ENCODE data around the gene GPR157.
A peak's percentile ranks its signal among the peaks of the same experiment; 100 is the strongest.
"Not testable (repeated sequence)": the region's sequence is repeated elsewhere in the genome, so short reads cannot be mapped to it uniquely, and the experiment has no call there.

Gene GPR157

GRCh38 chr1:9129266-9130041 is 552 bp upstream of the GPR157 start:
- H3K9me3 ChIP-seq (ENCODE audit: control insufficient read depth, low read length) = no peaks in the 10 kb centered on the region
- peak; percentile 77 to 85 (median 85) for DNase-seq
- H3K27me3 ChIP-seq (replicated peaks; ENCODE audit: control insufficient read depth, insufficient read depth, low read length, poor library complexity, severe bottlenecking) = no peaks in the 10 kb centered on the region
- peak overlapping the region; percentile 50 for H3K27ac ChIP-seq (ENCODE audit: insufficient read depth, low read length, poor library complexity, severe bottlenecking)
- peaks cover 14% of the 10 kb centered on the region for H3K4me1 ChIP-seq (ENCODE audit: control insufficient read depth, insufficient read depth, low read length, poor library complexity, severe bottlenecking)
- H3K4me3 ChIP-seq (ENCODE audit: insufficient read depth, low read depth, low read length, poor library complexity, severe bottlenecking) = peak overlapping the region; percentile 39
- no peaks in the 10 kb centered on the region for H3K36me3 ChIP-seq (ENCODE audit: control insufficient read depth, insufficient read depth, low read length)

- no peaks in the 10 kb centered on the region for H3K9me3 ChIP-seq (ENCODE audit: control insufficient read depth, low read length)
- H3K27me3 ChIP-seq (replicated peaks; ENCODE audit: control insufficient read depth, insufficient read depth, low read length, poor library complexity, severe bottlenecking) = no peaks in the 10 kb centered on the region
- H3K36me3 ChIP-seq (ENCODE audit: control insufficient read depth, insufficient read depth, low read length) = no peaks in the 10 kb centered on the region
- no peak for DNase-seq
- peak overlapping the region; percentile 68 for H3K4me3 ChIP-seq (ENCODE audit: insufficient read depth, low read depth, low read length, poor library complexity, severe bottlenecking)
- peaks cover 14% of the 10 kb centered on the region for H3K4me1 ChIP-seq (ENCODE audit: control insufficient read depth, insufficient read depth, low read length, poor library complexity, severe bottlenecking)
- peak overlapping the region; percentile 32 for H3K27ac ChIP-seq (ENCODE audit: insufficient read depth, low read length, poor library complexity, severe bottlenecking)
These were observed 759 bp downstream of the GPR157 start for GRCh38 chr1:9128166-9128519.

DNA sequence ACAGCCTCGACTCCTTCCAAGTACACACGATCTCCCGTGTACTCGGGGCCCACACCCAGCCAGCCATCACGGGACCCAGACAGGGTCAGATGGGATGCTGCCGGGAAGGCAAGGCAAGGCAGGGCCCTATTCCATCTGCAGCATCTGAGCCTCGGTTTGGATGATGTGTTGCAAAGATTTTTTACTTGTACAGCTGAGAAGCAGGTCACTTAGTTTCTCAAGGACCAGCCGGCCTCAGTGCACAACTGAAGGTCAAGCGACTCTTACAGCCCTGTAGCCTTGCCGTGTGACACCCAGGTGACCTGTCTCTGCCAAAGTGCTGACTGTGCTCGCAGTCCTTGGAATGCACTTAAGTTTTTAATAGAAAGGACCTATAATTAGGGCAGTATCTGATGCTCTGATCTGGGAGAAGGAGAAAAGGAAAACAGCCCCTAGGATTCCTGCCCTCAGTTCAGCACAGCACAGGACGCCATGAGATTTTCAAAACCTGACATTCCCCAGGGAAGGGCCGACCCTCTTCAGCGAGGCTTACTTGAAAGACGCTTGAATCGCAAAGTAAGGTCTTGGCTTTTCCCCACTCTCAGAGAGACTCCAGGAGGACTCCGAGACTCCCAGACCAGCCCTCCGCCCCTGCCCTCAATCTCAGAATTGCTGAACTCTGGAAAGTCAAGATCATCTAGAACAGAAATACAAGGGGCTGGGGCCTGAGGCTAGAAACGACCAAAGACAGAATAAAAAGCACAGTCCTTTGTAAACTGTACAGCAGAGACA is 1.3 kb downstream of the GPR157 start:
- no peaks in the 10 kb centered on the region for H3K9me3 ChIP-seq (ENCODE audit: control insufficient read depth, low read length)
- H3K4me1 ChIP-seq (ENCODE audit: control insufficient read depth, insufficient read depth, low read length, poor library complexity, severe bottlenecking) = peaks cover 16% of the 10 kb centered on the region
- no peaks in the 10 kb centered on the region for H3K27me3 ChIP-seq (replicated peaks; ENCODE audit: control insufficient read depth, insufficient read depth, low read length, poor library complexity, severe bottlenecking)
- H3K27ac ChIP-seq (ENCODE audit: insufficient read depth, low read length, poor library complexity, severe bottlenecking) = no peak overlapping the region
- H3K36me3 ChIP-seq (ENCODE audit: control insufficient read depth, insufficient read depth, low read length) = no peaks in the 10 kb centered on the region
- peak overlapping the region; percentile 68 for H3K4me3 ChIP-seq (ENCODE audit: insufficient read depth, low read depth, low read length, poor library complexity, severe bottlenecking)
- no peak for DNase-seq

GRCh38 chr1:9126511-9126910 is 2.4 kb downstream of the GPR157 start:
- H3K9me3 ChIP-seq (ENCODE audit: control insufficient read depth, low read length) = no peaks in the 10 kb centered on the region
- H3K36me3 ChIP-seq (ENCODE audit: control insufficient read depth, insufficient read depth, low read length) = no peaks in the 10 kb centered on the region
- no peak for DNase-seq
- peaks cover 23% of the 10 kb centered on the region for H3K4me1 ChIP-seq (ENCODE audit: control insufficient read depth, insufficient read depth, low read length, poor library complexity, severe bottlenecking)
- no peak overlapping the region for H3K27ac ChIP-seq (ENCODE audit: insufficient read depth, low read length, poor library complexity, severe bottlenecking)
- no peak overlapping the region for H3K4me3 ChIP-seq (ENCODE audit: insufficient read depth, low read depth, low read length, poor library complexity, severe bottlenecking)
- H3K27me3 ChIP-seq (replicated peaks; ENCODE audit: control insufficient read depth, insufficient read depth, low read length, poor library complexity, severe bottlenecking) = no peaks in the 10 kb centered on the region

- H3K27ac ChIP-seq (ENCODE audit: insufficient read depth, low read length, poor library complexity, severe bottlenecking); H3K9me3 ChIP-seq (ENCODE audit: control insufficient read depth, low read length); DNase-seq; H3K4me3 ChIP-seq (ENCODE audit: insufficient read depth, low read depth, low read length, poor library complexity, severe bottlenecking); H3K27me3 ChIP-seq (replicated peaks; ENCODE audit: control insufficient read depth, insufficient read depth, low read length, poor library complexity, severe bottlenecking); H3K36me3 ChIP-seq (ENCODE audit: control insufficient read depth, insufficient read depth, low read length): not testable (repeated sequence)
- peaks cover 23% of the 10 kb centered on the region for H3K4me1 ChIP-seq (ENCODE audit: control insufficient read depth, insufficient read depth, low read length, poor library complexity, severe bottlenecking)
These were observed 3.1 kb downstream of the GPR157 start for GRCh38 chr1:9125847-9126246.

DNA sequence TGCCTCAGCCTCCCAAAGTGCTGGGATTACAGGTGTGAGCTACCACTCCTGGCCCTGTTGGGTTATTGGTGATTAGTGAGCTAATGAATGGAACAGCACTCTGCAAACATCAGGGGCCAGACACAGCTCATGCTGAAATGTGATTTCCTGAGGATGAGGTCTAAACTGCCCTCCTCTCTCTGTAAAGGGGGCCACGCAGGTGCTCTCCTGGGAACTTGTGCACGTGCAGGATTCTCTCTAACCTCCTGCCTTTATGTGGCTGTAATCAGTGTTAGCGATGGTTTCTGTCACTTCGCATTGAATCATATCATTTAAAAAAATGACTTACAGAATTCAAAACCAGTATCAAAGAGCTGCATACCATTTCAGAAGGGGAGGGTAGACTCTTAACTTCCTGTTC is 3.6 kb downstream of the GPR157 start:
- Histone ChIP-seq H3K4me1 (ENCODE audit: control insufficient read depth, insufficient read depth, low read length, poor library complexity, severe bottlenecking) (peaks cover 23% of the 10 kb centered on the region), H3K4me3 (ENCODE audit: insufficient read depth, low read depth, low read length, poor library complexity, severe bottlenecking) (no peak overlapping the region), H3K27ac (ENCODE audit: insufficient read depth, low read length, poor library complexity, severe bottlenecking) (no peak overlapping the region), H3K27me3 (replicated peaks; ENCODE audit: control insufficient read depth, insufficient read depth, low read length, poor library complexity, severe bottlenecking) (no peaks in the 10 kb centered on the region), H3K36me3 (ENCODE audit: control insufficient read depth, insufficient read depth, low read length) (no peaks in the 10 kb centered on the region), H3K9me3 (ENCODE audit: control insufficient read depth, low read length) (no peaks in the 10 kb centered on the region)
- no peak for DNase-seq

DNA sequence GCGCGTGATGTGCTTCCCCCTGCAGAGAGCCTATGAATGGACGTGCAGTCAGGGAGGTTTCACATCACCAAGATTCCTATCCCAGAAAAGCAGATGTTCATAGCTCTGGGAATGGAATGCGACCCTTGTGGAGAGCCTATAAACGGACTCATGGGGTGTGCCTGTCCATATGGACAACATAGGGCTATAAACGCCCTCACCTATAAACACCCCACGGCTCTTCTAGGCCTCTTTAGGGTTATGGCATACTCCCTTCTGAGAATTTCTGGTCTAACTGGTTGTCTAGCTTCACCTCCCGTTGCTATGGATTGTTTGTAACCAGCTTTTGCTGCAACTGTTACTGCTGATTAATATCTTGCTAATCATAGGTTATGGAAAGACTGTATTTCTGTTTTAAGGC is 4.5 kb downstream of the GPR157 start:
- H3K27ac ChIP-seq (ENCODE audit: insufficient read depth, low read length, poor library complexity, severe bottlenecking); H3K9me3 ChIP-seq (ENCODE audit: control insufficient read depth, low read length); DNase-seq; H3K4me3 ChIP-seq (ENCODE audit: insufficient read depth, low read depth, low read length, poor library complexity, severe bottlenecking); H3K36me3 ChIP-seq (ENCODE audit: control insufficient read depth, insufficient read depth, low read length); H3K27me3 ChIP-seq (replicated peaks; ENCODE audit: control insufficient read depth, insufficient read depth, low read length, poor library complexity, severe bottlenecking): not testable (repeated sequence)
- peaks cover 19% of the 10 kb centered on the region for H3K4me1 ChIP-seq (ENCODE audit: control insufficient read depth, insufficient read depth, low read length, poor library complexity, severe bottlenecking)

- H3K36me3 ChIP-seq (ENCODE audit: control insufficient read depth, insufficient read depth, low read length); H3K9me3 ChIP-seq (ENCODE audit: control insufficient read depth, low read length); H3K27ac ChIP-seq (ENCODE audit: insufficient read depth, low read length, poor library complexity, severe bottlenecking); DNase-seq; H3K27me3 ChIP-seq (replicated peaks; ENCODE audit: control insufficient read depth, insufficient read depth, low read length, poor library complexity, severe bottlenecking); H3K4me3 ChIP-seq (ENCODE audit: insufficient read depth, low read depth, low read length, poor library complexity, severe bottlenecking): not testable (repeated sequence)
- H3K4me1 ChIP-seq (ENCODE audit: control insufficient read depth, insufficient read depth, low read length, poor library complexity, severe bottlenecking) = peaks cover 18% of the 10 kb centered on the region
These were observed 5.2 kb downstream of the GPR157 start for GRCh38 chr1:9123665-9124064.

DNA sequence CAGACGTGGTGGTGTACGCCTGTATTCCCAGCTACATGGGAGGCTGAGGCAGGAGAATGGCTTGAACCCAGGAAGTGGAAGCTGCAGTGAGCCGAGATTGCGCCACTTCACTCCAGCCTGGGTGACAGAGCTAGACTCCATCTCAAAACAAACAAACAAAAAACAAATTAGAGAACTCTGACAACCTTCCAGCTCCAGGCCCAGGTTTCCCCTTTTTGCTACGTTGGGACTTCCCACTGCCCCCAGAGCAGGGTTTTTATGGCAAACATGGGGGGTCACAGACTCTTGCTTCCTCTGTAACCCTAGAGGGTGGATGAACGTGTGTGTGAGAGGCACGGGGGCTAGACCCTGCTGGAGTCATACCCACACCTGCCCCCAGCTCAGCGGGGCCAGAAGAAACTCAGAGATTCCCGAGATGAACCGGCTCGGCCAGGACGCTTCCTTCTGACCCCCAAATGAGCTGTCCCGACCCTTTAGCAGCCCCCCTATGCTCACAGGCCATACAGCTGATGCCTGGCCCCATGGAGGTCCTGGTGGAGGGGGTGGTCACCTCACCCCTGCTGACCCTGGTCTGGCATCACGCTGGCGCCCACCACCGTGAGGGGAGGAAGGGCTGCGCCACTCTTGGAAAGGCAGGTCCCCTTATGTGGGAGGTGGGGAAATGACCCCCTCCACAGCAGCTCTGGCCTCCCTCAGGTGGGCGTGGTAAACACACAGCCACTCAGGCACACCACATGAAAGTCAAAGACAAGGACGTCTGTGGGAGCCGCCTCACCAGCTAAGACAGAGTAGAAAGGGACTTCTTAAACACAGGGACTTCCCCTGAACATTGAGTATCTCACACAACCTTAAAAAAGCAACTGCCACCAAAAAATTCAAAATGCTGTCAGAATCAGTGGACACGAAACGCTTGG is 7.1 kb downstream of the GPR157 start:
- H3K36me3 ChIP-seq (ENCODE audit: control insufficient read depth, insufficient read depth, low read length) = no peaks in the 10 kb centered on the region
- H3K9me3 ChIP-seq (ENCODE audit: control insufficient read depth, low read length) = no peaks in the 10 kb centered on the region
- peak in 2 of 3 donors; percentile 4 to 12 for DNase-seq
- H3K4me1 ChIP-seq (ENCODE audit: control insufficient read depth, insufficient read depth, low read length, poor library complexity, severe bottlenecking) = peaks cover 10% of the 10 kb centered on the region
- no peak overlapping the region for H3K27ac ChIP-seq (ENCODE audit: insufficient read depth, low read length, poor library complexity, severe bottlenecking)
- no peaks in the 10 kb centered on the region for H3K27me3 ChIP-seq (replicated peaks; ENCODE audit: control insufficient read depth, insufficient read depth, low read length, poor library complexity, severe bottlenecking)
- no peak overlapping the region for H3K4me3 ChIP-seq (ENCODE audit: insufficient read depth, low read depth, low read length, poor library complexity, severe bottlenecking)

Data from effector memory CD4-positive, alpha-beta T cell (primary cell).